NCI-H774 (cell line): ENCODE measurements around the gene IFI27L2.

Source experiments
- DNase-seq: peaks from one replicate; lab custom pipeline; 2025; lab: John Stamatoyannopoulos, UW

IFI27L2 gene

GRCh38 chr14:94123296-94123695 lies 6.1 kb downstream of the IFI27L2 start:
- no peak for DNase-seq

DNA sequence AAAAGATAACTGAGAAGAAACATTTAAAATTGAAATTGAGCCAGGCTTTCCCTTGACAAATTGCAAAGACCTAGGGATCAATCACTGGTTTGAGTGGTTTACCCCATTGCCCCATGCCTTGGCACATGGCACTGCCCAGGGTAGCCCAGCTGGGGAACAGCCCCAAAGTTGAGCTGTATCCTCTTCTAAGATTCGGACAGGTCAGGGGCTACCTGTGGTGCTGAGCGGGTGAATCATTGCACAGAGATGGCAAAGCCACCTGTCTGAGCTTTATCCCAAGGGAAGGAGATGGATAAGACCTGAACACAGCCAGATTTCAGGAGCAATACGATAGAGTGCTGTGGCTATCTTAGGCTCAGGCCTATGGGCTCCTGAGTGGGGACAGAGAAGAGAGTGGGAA lies 7.0 kb downstream of the IFI27L2 start:
- no peak for DNase-seq

GRCh38 chr14:94121485-94121884 lies 7.9 kb downstream of the IFI27L2 start:
- DNase-seq = no peak

DNA sequence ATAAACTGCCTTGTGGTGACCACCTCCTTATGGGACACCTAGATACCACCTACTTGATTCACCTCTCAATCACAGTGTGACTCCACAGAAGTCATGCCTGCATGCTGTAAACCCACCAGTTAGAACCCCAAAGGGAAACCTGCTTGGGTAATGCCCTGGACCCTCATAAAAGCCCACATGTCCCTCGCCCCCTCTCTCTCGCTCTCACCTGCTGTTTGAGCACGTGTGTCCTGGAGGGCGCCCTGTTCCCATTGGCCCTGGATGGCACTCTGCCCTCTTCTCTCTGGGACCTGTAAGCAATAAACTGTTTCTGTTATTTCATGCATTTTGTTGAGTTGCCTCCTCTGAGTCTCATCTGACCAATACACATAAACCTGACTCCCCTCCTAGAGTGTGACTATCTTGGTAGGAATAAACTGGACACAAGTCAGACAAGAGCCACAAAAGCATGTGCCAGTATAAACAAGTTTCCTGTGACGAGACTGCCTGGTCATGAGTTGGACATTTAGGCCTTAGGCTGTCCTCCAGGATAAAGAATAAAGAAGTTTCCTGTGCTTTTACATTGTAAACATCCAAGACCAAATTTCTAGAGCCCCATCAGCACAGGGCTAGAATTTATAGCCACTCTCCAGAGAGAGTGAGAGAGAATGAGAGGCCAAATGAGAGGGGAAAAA lies 8.6 kb downstream of the IFI27L2 start:
- DNase-seq = no peak

DNA sequence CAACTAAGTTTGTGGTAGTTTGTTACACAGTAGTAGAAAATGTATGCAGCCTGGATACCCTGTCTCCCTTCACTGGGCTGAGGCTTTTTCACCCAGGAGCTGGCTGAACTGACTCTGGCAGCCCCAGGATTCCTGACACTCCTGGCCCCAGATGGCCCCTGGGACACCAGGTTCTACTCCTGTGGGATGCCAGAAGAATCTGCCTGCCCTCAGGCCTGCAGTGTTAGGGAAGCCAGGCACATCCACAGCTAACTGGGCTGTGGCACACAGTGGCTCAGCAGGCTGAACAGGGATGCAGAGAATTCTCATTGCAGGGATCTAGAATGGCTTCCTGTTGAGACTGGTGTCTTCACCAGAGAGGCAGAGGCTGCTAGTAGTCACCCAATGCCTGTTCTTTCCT lies 10.3 kb downstream of the IFI27L2 start:
- no peak for DNase-seq

GRCh38 chr14:94117856-94118255 lies 11.5 kb downstream of the IFI27L2 start:
- no peak for DNase-seq

GRCh38 chr14:94116701-94117100 lies 12.7 kb downstream of the IFI27L2 start:
- DNase-seq = no peak

DNA sequence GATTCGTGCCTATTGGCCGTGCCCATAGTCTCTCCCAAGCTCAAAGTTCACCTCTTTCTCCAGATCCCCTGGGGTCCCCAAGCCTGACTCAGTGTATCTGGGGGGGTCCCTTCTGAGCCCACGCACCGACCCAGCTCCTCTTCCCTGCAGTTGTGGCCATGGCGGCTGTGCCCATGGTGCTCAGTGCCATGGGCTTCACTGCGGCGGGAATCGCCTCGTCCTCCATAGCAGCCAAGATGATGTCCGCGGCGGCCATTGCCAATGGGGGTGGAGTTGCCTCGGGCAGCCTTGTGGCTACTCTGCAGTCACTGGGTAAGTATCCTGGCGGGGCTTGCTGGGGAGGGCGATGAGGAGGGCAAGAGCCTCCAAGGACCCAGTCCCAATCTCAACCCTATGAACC lies 13.8 kb downstream of the IFI27L2 start:
- DNase-seq = no peak

DNA sequence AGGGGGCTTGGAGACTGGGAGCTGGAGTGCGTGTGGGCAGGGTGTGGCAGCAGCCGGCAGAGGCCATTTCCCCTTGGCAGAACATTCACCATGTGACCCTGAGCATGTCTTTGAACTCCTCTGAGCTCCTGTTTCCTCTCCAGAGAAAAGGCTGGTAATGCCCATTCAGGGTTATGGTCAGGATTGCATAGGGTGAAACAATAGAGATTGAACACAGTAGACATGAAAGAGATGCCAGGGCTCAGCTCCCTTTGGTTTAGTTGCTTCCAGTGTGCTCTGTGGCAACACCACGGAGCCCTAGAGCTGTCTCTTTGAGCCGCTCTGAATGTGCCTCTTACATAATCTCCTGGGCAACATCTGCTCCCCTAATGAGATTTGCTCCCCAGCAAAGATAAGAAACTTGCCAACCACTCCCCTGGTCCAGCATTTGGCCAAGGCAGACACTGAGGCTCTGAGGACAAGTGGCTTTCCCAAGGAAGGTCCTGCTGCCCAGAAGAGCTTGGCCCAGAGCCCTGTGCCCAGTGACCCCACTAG lies 14.3 kb downstream of the IFI27L2 start:
- DNase-seq = no peak

DNA sequence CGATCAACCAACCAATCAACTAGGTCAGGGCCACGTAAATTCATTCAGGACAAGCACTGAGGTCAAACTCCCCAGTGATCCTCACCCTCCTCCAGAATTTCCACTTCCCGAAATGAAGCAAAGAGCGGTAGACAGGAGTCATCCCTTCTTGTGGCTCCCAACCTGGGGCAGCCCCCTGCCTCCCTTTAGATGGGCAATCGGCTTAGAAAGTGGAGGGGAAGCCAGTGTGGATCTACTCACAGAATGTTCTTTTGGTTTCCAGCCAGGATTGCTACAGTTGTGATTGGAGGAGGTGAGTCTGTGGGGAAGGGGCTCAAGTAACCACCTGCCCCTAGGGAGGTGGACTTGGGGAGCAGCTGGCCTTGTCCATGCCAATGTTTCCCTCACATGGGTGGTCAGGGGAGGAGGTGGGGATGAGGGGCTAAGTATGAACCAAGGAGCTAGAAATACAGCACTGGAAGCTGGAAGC lies 14.8 kb downstream of the IFI27L2 start:
- no peak for DNase-seq

GRCh38 chr14:94113908-94114588 lies 15.4 kb downstream of the IFI27L2 start:
- no peak for DNase-seq

DNA sequence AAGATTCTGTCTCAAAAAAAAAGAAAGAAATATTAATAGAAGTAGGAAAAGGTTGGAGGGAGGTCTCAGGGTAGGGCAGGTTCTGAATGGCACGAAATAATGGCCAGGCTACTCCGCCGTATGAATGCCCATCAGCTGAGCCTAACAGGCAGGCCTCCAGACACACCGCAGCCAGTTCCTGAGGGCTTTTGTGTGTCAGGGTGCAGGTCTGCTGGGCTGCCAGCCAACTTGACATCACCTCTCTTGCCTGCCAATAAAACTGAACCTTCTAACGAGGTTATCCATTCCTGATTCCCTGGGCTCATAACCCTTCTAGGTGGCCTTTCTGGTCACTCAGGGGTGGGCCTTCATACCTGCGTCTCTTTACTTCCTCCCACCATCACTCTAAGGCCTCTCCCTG lies 15.9 kb downstream of the IFI27L2 start:
- DNase-seq = peak; percentile 2

DNA sequence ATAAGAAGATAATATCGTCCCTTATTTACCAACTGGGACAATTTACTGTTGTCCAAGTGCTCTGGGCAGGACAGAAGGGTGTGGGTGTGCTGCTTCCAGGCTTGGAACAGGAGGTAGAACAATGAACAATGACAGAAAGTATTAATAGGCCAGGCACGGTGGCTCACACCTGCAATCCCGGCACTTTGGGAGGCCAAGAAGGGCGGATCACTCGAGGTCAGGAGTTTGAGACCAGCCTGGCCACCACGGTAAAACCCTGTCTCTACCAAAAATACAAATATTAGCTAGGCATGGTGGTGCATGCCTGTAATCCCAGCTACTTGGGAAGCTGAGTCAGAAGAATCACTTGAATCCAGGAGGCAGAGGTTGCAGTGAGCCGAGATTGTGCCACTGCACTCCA lies 16.3 kb downstream of the IFI27L2 start:
- no peak for DNase-seq

DNA sequence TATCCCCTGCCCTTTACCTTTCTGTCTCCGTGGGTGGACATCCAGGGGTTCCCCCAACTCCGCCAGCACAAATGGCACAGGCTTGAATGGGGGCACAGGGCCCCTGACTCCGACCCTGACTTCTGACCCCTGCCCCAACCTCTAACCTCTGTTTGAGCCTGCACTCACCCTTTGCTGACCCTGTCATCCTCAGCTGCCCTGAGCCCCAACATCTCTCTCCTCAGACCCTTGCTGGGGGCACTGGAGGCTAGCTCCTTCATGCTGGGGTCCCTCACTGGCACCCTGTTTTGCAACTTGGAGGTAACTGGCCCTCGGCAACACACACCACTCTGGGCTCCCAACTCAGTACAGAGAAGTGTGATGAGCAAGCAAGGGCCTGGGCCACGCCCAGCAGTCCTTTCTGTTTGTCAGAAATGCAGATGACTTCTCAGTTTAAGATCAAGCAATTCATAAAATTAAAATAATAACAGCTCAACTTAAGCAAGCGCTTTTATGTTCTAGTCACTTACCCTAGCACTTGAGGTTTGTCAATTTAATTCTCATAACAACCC lies 16.8 kb downstream of the IFI27L2 start:
- no peak for DNase-seq

- DNase-seq = no peak
Observed at GRCh38 chr14:94111276-94112095, 17.9 kb downstream of the IFI27L2 start.

GRCh38 chr14:94110552-94111181 lies 18.7 kb downstream of the IFI27L2 start, which contains the start of gene IFI27:
TSS of gene IFI27 (plus strand) at chr14:94110736.
- no peak for DNase-seq

DNA sequence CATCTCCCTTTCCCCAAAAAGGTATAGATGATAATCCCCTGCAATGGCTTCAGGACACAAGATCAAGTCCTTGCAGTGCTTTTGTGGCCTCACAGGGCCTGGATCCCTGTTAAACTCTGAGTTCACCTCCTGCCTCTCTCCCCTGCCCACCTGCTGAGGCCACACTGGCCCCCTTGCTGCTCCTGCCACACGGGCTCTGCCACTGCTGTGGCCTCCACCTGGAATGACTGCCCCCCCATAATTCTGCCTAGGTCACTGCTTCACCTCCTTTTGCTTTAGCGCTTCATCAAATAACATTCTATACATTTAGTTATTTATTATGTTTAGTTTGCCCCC lies 19.5 kb downstream of the IFI27L2 start:
- DNase-seq = no peak

- DNase-seq = no peak
Observed at GRCh38 chr14:94104731-94105130, 24.7 kb downstream of the IFI27L2 start.

- DNase-seq = no peak
Observed at GRCh38 chr14:94103554-94104150, 25.8 kb downstream of the IFI27L2 start.

DNA sequence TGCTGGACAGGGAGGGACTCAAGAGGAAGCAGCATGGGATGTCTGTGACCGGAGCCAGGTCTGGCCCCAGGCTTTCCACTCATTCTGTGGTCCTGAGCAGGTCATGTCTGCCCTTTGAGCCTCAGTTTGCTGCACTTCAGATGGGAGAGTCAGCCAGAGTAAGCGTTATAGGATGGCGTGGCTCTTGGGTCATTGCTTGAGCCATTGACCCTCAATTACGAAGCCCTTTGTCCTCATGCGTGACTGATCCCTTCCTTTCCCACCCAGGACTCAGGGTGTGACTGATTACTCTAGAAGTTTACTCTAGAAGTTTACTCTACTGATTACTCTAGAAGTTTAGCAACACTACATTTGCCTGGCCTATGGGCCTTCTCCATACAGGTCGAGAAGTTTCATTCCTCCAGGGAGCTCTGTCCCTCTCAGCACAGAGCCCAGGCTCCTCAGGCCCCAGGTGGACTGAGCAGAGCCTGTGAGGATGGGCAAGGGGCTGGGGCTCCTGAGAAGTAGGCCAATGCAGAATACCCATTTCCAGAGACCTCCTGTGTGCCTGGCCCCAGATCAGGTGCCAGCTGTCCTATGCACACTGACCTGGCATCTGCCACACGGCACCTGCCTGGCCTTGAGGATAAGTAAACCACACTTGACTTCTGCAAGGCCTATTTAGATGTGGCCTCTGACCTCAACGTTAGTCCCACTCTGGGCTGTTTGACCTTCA lies 26.5 kb downstream of the IFI27L2 start:
- no peak for DNase-seq

- no peak for DNase-seq
Observed at GRCh38 chr14:94101748-94102147, 27.7 kb downstream of the IFI27L2 start.
